ENCODE measurements around the gene CDKN2D.

GRCh38 chr19:10602330-10603083 is 33.7 kb upstream of the CDKN2D start:
- TF ChIP-seq CTCF (IDR thresholded peaks at IDR 0.05): no peak
- no peak for TF ChIP-seq POLR2AphosphoS5 (IDR thresholded peaks at IDR 0.05)

All from prostate gland (tissue), 2 donors.